ENCODE data around the gene EEPD1.
A peak's percentile ranks its signal among the peaks of the same experiment; 100 is the strongest.

Gene EEPD1

GRCh38 chr7:36208426-36208825 is 55.4 kb downstream of the EEPD1 start:
- DNase-seq, result peak; percentile 6
- Histone ChIP-seq H3K27me3 (replicated peaks) (no peaks in the 10 kb centered on the region), H3K27ac (peak overlapping the region; percentile 65), H3K4me3 (ENCODE audit: low read depth, low read length) (no peak overlapping the region), H3K36me3 (replicated peaks) (no peaks in the 10 kb centered on the region)
- TF ChIP-seq, protein P1, sequence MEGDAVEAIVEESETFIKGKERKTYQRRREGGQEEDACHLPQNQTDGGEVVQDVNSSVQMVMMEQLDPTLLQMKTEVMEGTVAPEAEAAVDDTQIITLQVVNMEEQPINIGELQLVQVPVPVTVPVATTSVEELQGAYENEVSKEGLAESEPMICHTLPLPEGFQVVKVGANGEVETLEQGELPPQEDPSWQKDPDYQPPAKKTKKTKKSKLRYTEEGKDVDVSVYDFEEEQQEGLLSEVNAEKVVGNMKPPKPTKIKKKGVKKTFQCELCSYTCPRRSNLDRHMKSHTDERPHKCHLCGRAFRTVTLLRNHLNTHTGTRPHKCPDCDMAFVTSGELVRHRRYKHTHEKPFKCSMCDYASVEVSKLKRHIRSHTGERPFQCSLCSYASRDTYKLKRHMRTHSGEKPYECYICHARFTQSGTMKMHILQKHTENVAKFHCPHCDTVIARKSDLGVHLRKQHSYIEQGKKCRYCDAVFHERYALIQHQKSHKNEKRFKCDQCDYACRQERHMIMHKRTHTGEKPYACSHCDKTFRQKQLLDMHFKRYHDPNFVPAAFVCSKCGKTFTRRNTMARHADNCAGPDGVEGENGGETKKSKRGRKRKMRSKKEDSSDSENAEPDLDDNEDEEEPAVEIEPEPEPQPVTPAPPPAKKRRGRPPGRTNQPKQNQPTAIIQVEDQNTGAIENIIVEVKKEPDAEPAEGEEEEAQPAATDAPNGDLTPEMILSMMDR (IDR thresholded peaks at IDR 0.05; ENCODE audit: low read depth, low read length, missing control alignments), result no peak
- in situ Hi-C loops (cut with HindIII; ENCODE audit: low pct_ligation_motif_present, low sequenced_read_pairs), result no loop called here

DNA sequence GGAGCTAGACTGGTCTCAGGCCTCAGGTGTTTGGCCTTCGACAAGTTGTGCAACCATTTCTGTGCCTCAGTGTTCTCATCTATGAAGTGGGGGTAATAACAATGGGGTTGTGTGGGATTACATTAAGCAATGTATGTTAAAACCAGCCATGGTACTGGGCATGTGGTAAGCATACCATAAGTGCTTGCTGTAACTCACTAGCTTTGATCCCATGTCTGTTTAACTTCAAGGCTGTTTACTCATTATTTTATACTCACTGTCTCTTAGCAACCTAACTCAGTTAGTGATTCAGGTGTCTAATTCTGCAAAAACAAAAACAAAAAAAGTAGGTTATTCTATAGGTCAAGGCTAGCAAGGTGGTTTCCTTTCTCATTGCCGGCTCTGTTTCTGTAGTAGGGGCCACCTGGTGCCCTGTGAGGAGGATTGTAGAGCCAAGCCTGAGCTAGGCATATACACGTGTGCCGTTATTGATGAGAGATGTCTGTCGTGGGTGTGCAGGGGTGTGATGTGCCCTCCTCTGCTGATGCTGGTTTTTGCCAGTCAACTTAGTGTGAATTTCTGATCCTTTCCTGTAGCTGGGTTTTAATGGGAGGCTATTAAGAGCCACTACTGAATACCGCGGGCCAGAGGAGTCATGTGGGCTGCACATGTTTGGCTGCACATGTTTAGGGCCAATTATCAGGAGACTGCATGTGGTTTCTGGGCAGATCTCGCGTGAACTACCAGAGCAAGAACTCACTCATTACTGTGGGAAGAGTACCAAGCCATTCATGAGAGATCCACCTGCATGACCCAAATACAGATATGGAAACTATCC is 56.2 kb downstream of the EEPD1 start:
- Histone ChIP-seq H3K27me3 (replicated peaks) (no peaks in the 10 kb centered on the region), H3K36me3 (replicated peaks) (no peaks in the 10 kb centered on the region), H3K27ac (no peak overlapping the region), H3K4me3 (ENCODE audit: low read depth, low read length) (no peak overlapping the region)
- in situ Hi-C loops (cut with HindIII; ENCODE audit: low pct_ligation_motif_present, low sequenced_read_pairs), result no loop called here
- no peak for DNase-seq
- TF ChIP-seq, protein P1 (IDR thresholded peaks at IDR 0.05; ENCODE audit: low read depth, low read length, missing control alignments), result no peak

DNA sequence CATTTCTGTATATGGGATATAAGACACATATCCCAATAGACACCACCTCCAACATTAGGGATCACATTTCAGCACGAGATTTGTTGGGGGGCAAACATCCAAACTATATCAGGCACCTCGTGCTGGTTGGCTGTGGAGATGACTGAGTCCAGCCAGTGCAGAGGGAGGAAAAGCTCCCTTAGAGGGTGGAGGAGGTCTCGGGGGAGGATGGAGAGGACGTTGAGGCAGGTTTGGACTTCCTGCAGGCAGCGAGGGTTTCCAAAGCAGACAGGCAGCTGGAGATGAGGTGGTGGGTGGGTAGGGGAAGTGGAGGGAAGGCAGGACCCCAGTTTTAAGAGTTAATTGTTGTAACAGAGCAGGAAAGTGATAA is 56.7 kb downstream of the EEPD1 start:
- TF ChIP-seq, protein P1 (IDR thresholded peaks at IDR 0.05; ENCODE audit: low read depth, low read length, missing control alignments), result no peak
- Histone ChIP-seq H3K4me3 (ENCODE audit: low read depth, low read length) (no peak overlapping the region), H3K27ac (no peak overlapping the region), H3K27me3 (replicated peaks) (no peaks in the 10 kb centered on the region), H3K36me3 (replicated peaks) (no peaks in the 10 kb centered on the region)
- in situ Hi-C loops (cut with HindIII; ENCODE audit: low pct_ligation_motif_present, low sequenced_read_pairs), result no loop called here
- DNase-seq, result no peak

GRCh38 chr7:36210291-36210922 is 57.4 kb downstream of the EEPD1 start:
- DNase-seq, result no peak
- no peaks in the 10 kb centered on the region for H3K36me3 ChIP-seq (replicated peaks)
- in situ Hi-C loops (cut with HindIII; ENCODE audit: low pct_ligation_motif_present, low sequenced_read_pairs), result no loop called here
- H3K27ac ChIP-seq, result no peak overlapping the region
- no peaks in the 10 kb centered on the region for H3K27me3 ChIP-seq (replicated peaks)
- TF ChIP-seq, protein P1 (IDR thresholded peaks at IDR 0.05; ENCODE audit: low read depth, low read length, missing control alignments), result no peak
- H3K4me3 ChIP-seq (ENCODE audit: low read depth, low read length), result no peak overlapping the region

GRCh38 chr7:36214608-36215456 is 61.8 kb downstream of the EEPD1 start:
- H3K27ac ChIP-seq, result no peak overlapping the region
- TF ChIP-seq, protein P1 (IDR thresholded peaks at IDR 0.05; ENCODE audit: low read depth, low read length, missing control alignments), result no peak
- H3K27me3 ChIP-seq (replicated peaks), result no peaks in the 10 kb centered on the region
- DNase-seq, result no peak
- in situ Hi-C loops (cut with HindIII; ENCODE audit: low pct_ligation_motif_present, low sequenced_read_pairs), result no loop called here
- H3K4me3 ChIP-seq (ENCODE audit: low read depth, low read length), result no peak overlapping the region
- H3K36me3 ChIP-seq (replicated peaks), result no peaks in the 10 kb centered on the region

Data from brain microvascular endothelial cell (primary cell).